Measurements from ENCODE around the gene ANKHD1.

DNA sequence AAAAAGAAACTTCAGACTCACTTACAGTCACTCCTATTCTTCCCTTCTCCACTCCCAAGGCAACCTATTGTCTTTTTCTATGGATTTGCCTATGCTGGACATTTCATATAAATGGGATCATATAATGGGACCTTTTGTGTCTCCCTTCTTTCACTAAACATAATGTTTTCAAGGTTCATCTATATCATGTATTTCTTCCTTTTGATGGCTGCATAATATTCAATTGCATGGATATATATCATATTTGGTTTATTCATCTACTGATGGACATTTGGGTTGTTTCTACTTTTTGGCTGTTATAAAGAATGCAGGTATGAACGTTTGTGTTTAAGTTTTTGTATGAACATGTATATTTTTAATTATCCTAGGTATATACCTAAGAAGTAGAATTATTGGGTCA, 30.6 kb downstream of the ANKHD1 start:
- no peak for TF ChIP-seq FOXA1 (IDR thresholded peaks at IDR 0.05)
- no peak for TF ChIP-seq CTBP1 (IDR thresholded peaks at IDR 0.05; ENCODE audit: borderline replicate concordance)
- no peak for TF ChIP-seq SP1 (IDR thresholded peaks at IDR 0.05)
- no peak for TF ChIP-seq HDGF (IDR thresholded peaks at IDR 0.05; ENCODE audit: borderline replicate concordance)
- TF ChIP-seq NFRKB (IDR thresholded peaks at IDR 0.05) = no peak
- no peak for TF ChIP-seq FOXK2 (IDR thresholded peaks at IDR 0.05)
- TF ChIP-seq BHLHE40 (IDR thresholded peaks at IDR 0.05; ENCODE audit: borderline replicate concordance) = no peak
